Nephron progenitor cell (in vitro differentiated cells): Measurements from ENCODE around the gene KLK6.
A peak's percentile ranks its signal among the peaks of the same experiment; 100 is the strongest.

Source experiments
- DNase-seq: peaks from one replicate; pipeline ENCODE4 v3.0.0; 2021
- H3K27ac Mint-ChIP-seq: 2 replicates; pipeline ENCODE4 v1.8.0; 2021; ENCODE audit warnings: mild to moderate bottlenecking, moderate library complexity, mixed read lengths
- H3K27me3 Mint-ChIP-seq: 2 replicates; pipeline ENCODE4 v1.8.0; 2021; ENCODE audit warnings: mild to moderate bottlenecking, low read depth, mixed read lengths; ENCODE audit not compliant: poor library complexity
- H3K36me3 Mint-ChIP-seq: 2 replicates; pipeline ENCODE4 v1.8.0; 2021; ENCODE audit warnings: low read depth, mixed read lengths
- H3K4me1 Mint-ChIP-seq: 2 replicates; pipeline ENCODE4 v1.8.0; 2021; ENCODE audit warnings: mixed read lengths
- H3K4me3 Mint-ChIP-seq: 2 replicates; pipeline ENCODE4 v1.8.0; 2021; ENCODE audit warnings: mild to moderate bottlenecking, moderate library complexity, mixed read lengths
- H3K9me3 Mint-ChIP-seq: 2 replicates; pipeline ENCODE4 v1.8.0; 2021; ENCODE audit warnings: mild to moderate bottlenecking, moderate library complexity, mixed read lengths
- CTCF ChIP-seq: fragments of 200-600 bp; sonication (generic); IDR thresholded peaks from 2 replicates; pipeline ENCODE4 v1.5.0; 2021; ENCODE audit warnings: antibody characterized with exemption

KLK6 gene

GRCh38 chr19:50910722-50911121, 58.7 kb downstream of the KLK6 start:
- no peak for DNase-seq
- H3K36me3 Mint-ChIP-seq: no peaks in the 10 kb centered on the region
- TF ChIP-seq CTCF: no peak
- no peaks in the 10 kb centered on the region for H3K27me3 Mint-ChIP-seq
- H3K27ac Mint-ChIP-seq: no peak overlapping the region
- peaks cover 7% of the 10 kb centered on the region for H3K4me1 Mint-ChIP-seq
- H3K4me3 Mint-ChIP-seq: no peak overlapping the region
- no peaks in the 10 kb centered on the region for H3K9me3 Mint-ChIP-seq

- Mint-ChIP-seq H3K27me3 (no peaks in the 10 kb centered on the region), H3K4me3 (peak overlapping the region; percentile 66)
Observed at GRCh38 chr19:50909240-50910070, 59.9 kb downstream of the KLK6 start.

More at GRCh38 chr19:50909240-50910070, 59.9 kb downstream of the KLK6 start:
- Mint-ChIP-seq H3K9me3 (no peaks in the 10 kb centered on the region), H3K4me1 (peaks cover 7% of the 10 kb centered on the region), H3K27ac (no peak overlapping the region), H3K36me3 (no peaks in the 10 kb centered on the region)
- DNase-seq: peak; percentile 98
- TF ChIP-seq CTCF: no peak
